Mesenchymal stem cell (in vitro differentiated cells and primary cell): Measurements from ENCODE around the gene WDR73.

Source experiments
- DNase-seq: peaks from one replicate; pipeline ENCODE4 v3.0.0-alpha.2; 2013
- H2AFZ ChIP-seq: one replicate; pipeline ENCODE4 v1.6.1; 2013; ENCODE audit warnings: low read depth, mild to moderate bottlenecking, control low read depth, inconsistent platforms, low read length, moderate library complexity
- H2AK5ac ChIP-seq: 2 replicates; pipeline ENCODE4 v1.6.1; 2013; ENCODE audit warnings: low read length, moderate library complexity, mild to moderate bottlenecking, inconsistent platforms; ENCODE audit not compliant: severe bottlenecking
- H2BK120ac ChIP-seq: one replicate; pipeline ENCODE4 v1.6.1; 2013; ENCODE audit warnings: low read depth, mild to moderate bottlenecking, inconsistent platforms, low read length, moderate library complexity
- H2BK12ac ChIP-seq, 2 experiments: one replicate each; pipeline ENCODE4 v1.6.1; 2013; ENCODE audit warnings: inconsistent platforms in 2 of 2, low read length in 2 of 2, mild to moderate bottlenecking in 2 of 2, moderate library complexity in 2 of 2, control low read depth in 1 of 2
- H2BK15ac ChIP-seq: one replicate; pipeline ENCODE4 v1.6.1; 2013; ENCODE audit warnings: mild to moderate bottlenecking, low read depth, inconsistent platforms; ENCODE audit not compliant: poor library complexity, severe bottlenecking
- H2BK5ac ChIP-seq: 2 replicates; pipeline ENCODE4 v1.6.1; 2013; ENCODE audit warnings: low read depth, mild to moderate bottlenecking, low read length, control low read depth, inconsistent platforms; ENCODE audit not compliant: poor library complexity, severe bottlenecking
- H3K14ac ChIP-seq, 2 experiments: one replicate each; pipeline ENCODE4 v1.6.1; 2013; ENCODE audit warnings: inconsistent platforms in 2 of 2, low read length in 2 of 2, control low read depth in 1 of 2, mild to moderate bottlenecking in 1 of 2, moderate library complexity in 1 of 2
- H3K18ac ChIP-seq, 2 experiments: one replicate each; pipeline ENCODE4 v1.6.1; 2013; ENCODE audit warnings: inconsistent platforms in 2 of 2, low read length in 2 of 2, control low read depth in 1 of 2, low read depth in 1 of 2, mild to moderate bottlenecking in 1 of 2
- H3K23ac ChIP-seq, 2 experiments: one replicate each; pipeline ENCODE4 v1.6.1; 2013; ENCODE audit warnings: inconsistent platforms in 2 of 2, low read length in 2 of 2, mild to moderate bottlenecking in 2 of 2, moderate library complexity in 2 of 2, control low read depth in 1 of 2
- H3K27ac ChIP-seq: 2 replicates; pipeline ENCODE4 v1.5.1; 2013; ENCODE audit warnings: mild to moderate bottlenecking, moderate library complexity, low read length, control low read depth, inconsistent platforms; ENCODE audit not compliant: poor library complexity, severe bottlenecking
- H3K27me3 ChIP-seq, 2 experiments: 2 replicates each; pipeline versions ENCODE4 v1.6.1 to v1.7.0; 2013; ENCODE audit warnings: low read length in 2 of 2, mild to moderate bottlenecking in 2 of 2, moderate library complexity in 2 of 2, control low read depth in 1 of 2, inconsistent platforms in 1 of 2; ENCODE audit not compliant: control insufficient read depth in 1 of 2, insufficient read depth in 1 of 2
- H3K36me3 ChIP-seq, 2 experiments: 2 replicates each; pipeline versions ENCODE4 v1.6.1 to v1.7.0; 2013; ENCODE audit warnings: low read length in 2 of 2, control low read depth in 1 of 2, inconsistent platforms in 1 of 2, low read depth in 1 of 2, mild to moderate bottlenecking in 1 of 2; ENCODE audit not compliant: insufficient read depth in 2 of 2, control insufficient read depth in 1 of 2
- H3K4ac ChIP-seq, 2 experiments: one replicate each; pipeline ENCODE4 v1.6.1; 2013; ENCODE audit warnings: inconsistent platforms in 2 of 2, low read length in 2 of 2, mild to moderate bottlenecking in 2 of 2, moderate library complexity in 2 of 2, control low read depth in 1 of 2, low read depth in 1 of 2
- H3K4me1 ChIP-seq: 2 replicates; pipeline ENCODE4 v1.6.1; 2013; ENCODE audit warnings: low read depth, low read length, control low read depth; ENCODE audit not compliant: control insufficient read depth, insufficient read depth
- H3K4me2 ChIP-seq: 2 replicates; pipeline ENCODE4 v1.6.1; 2013; ENCODE audit warnings: low read length, mild to moderate bottlenecking, inconsistent platforms; ENCODE audit not compliant: poor library complexity, severe bottlenecking
- H3K4me3 ChIP-seq, 2 experiments: 2 replicates each; pipeline versions ENCODE4 v1.5.1 to v1.7.0; 2013; ENCODE audit warnings: low read length in 2 of 2, mild to moderate bottlenecking in 2 of 2, control low read depth in 1 of 2, low read depth in 1 of 2; ENCODE audit not compliant: insufficient read depth in 1 of 2
- H3K79me1 ChIP-seq: replicated peaks from 2 replicates; pipeline ENCODE4 v1.6.1; 2013; ENCODE audit warnings: mild to moderate bottlenecking, control low read depth, low read length, inconsistent platforms; ENCODE audit not compliant: poor library complexity, severe bottlenecking
- H3K9ac ChIP-seq: 2 replicates; pipeline ENCODE4 v1.7.0; 2013; ENCODE audit warnings: mild to moderate bottlenecking, low read length, moderate library complexity
- H3K9me3 ChIP-seq: 2 replicates; pipeline ENCODE4 v1.7.0; 2013; ENCODE audit warnings: mild to moderate bottlenecking, low read length; ENCODE audit not compliant: control insufficient read depth
- H4K8ac ChIP-seq: one replicate; pipeline ENCODE4 v1.6.1; 2013; ENCODE audit warnings: inconsistent platforms, mild to moderate bottlenecking, low read length, moderate library complexity
- H4K91ac ChIP-seq: one replicate; pipeline ENCODE4 v1.6.1; 2013; ENCODE audit warnings: mild to moderate bottlenecking, low read length, inconsistent platforms
- WGBS: methylation state at CpG from one replicate; pipeline ENCODE4 v1.1.7; 2013; ENCODE audit warnings: mixed read lengths; 5-methylcytosine and 5-hydroxymethylcytosine counted together

Gene WDR73

GRCh38 chr15:84621358-84621979, 32.6 kb downstream of the WDR73 start:
- H3K14ac ChIP-seq: no peak overlapping the region
- no peak overlapping the region for H3K27ac ChIP-seq
- peaks cover 28 to 44% of the 10 kb centered on the region in 2 experiments for H3K36me3 ChIP-seq
- no peak overlapping the region for H4K91ac ChIP-seq
- no peak overlapping the region for H2BK12ac ChIP-seq
- H3K18ac ChIP-seq: no peak overlapping the region
- no peak for DNase-seq
- no peaks in the 10 kb centered on the region for H3K4me1 ChIP-seq
- WGBS: 94% methylated on average over 16 of the region's 17 CpGs
- no peak overlapping the region for H3K23ac ChIP-seq
- H2AFZ ChIP-seq: no peak overlapping the region
- no peaks in the 10 kb centered on the region for H3K27me3 ChIP-seq
- no peak overlapping the region for H2BK5ac ChIP-seq
- H3K4me2 ChIP-seq: no peak overlapping the region
- H3K4ac ChIP-seq: no peak overlapping the region
- H2BK120ac ChIP-seq: no peak overlapping the region
- H3K9ac ChIP-seq: no peak overlapping the region
- peak overlapping the region in 1 of 2 experiments; percentile 19 for H3K4me3 ChIP-seq
- H2BK15ac ChIP-seq: no peak overlapping the region
- peaks cover 47% of the 10 kb centered on the region for H3K79me1 ChIP-seq
- no peak overlapping the region for H2AK5ac ChIP-seq
- no peak overlapping the region for H4K8ac ChIP-seq
- H3K9me3 ChIP-seq: peaks cover 37% of the 10 kb centered on the region

GRCh38 chr15:84620626-84621025, 33.5 kb downstream of the WDR73 start:
- WGBS: 97% methylated on average over 5 of the region's 8 CpGs
- Histone ChIP-seq H3K14ac (no peak overlapping the region), H3K18ac (no peak overlapping the region), H3K79me1 (peaks cover 48% of the 10 kb centered on the region), H3K9ac (no peak overlapping the region), H2BK12ac (no peak overlapping the region), H3K27me3 (no peaks in the 10 kb centered on the region), H3K23ac (no peak overlapping the region), H2BK15ac (no peak overlapping the region), H2BK5ac (no peak overlapping the region), H4K8ac (no peak overlapping the region), H3K36me3 (peaks cover 28 to 44% of the 10 kb centered on the region in 2 experiments), H3K4me2 (no peak overlapping the region), H3K4me1 (no peaks in the 10 kb centered on the region), H2BK120ac (no peak overlapping the region), H2AFZ (no peak overlapping the region), H2AK5ac (no peak overlapping the region), H3K4ac (no peak overlapping the region), H4K91ac (no peak overlapping the region), H3K27ac (no peak overlapping the region), H3K9me3 (peaks cover 37% of the 10 kb centered on the region), H3K4me3 (peak overlapping the region in 1 of 2 experiments; percentile 19)
- no peak for DNase-seq

- Histone ChIP-seq H3K9ac (no peak overlapping the region), H3K36me3 (peaks cover 8 to 15% of the 10 kb centered on the region in 2 experiments), H4K8ac (no peak overlapping the region), H3K4ac (no peak overlapping the region), H2BK5ac (no peak overlapping the region), H3K4me1 (no peaks in the 10 kb centered on the region), H3K4me3 (no peak overlapping the region), H2AFZ (no peak overlapping the region), H4K91ac (no peak overlapping the region), H2BK15ac (no peak overlapping the region), H3K18ac (no peak overlapping the region), H3K23ac (no peak overlapping the region), H3K79me1 (peaks cover 41% of the 10 kb centered on the region), H3K27ac (no peak overlapping the region), H2AK5ac (no peak overlapping the region), H3K9me3 (peaks cover 17% of the 10 kb centered on the region), H3K14ac (no peak overlapping the region), H3K4me2 (no peak overlapping the region), H3K27me3 (no peaks in the 10 kb centered on the region), H2BK12ac (no peak overlapping the region), H2BK120ac (no peak overlapping the region)
- DNase-seq: no peak
- WGBS: 94% methylated on average over 2 of the region's 3 CpGs
Observed at GRCh38 chr15:84616235-84616634, 37.8 kb downstream of the WDR73 start.

GRCh38 chr15:84611631-84612030, 42.5 kb downstream of the WDR73 start:
- H2BK120ac ChIP-seq: no peak overlapping the region
- H3K4me1 ChIP-seq: no peaks in the 10 kb centered on the region
- 99% methylated on average over 7 of the region's 7 CpGs for WGBS
- no peak overlapping the region for H3K9ac ChIP-seq
- H3K79me1 ChIP-seq: peaks cover 40% of the 10 kb centered on the region
- no peak overlapping the region for H3K14ac ChIP-seq
- H2BK15ac ChIP-seq: no peak overlapping the region
- H3K36me3 ChIP-seq: peaks cover 7 to 14% of the 10 kb centered on the region in 2 experiments
- H3K4ac ChIP-seq: no peak overlapping the region
- no peak overlapping the region for H3K4me2 ChIP-seq
- H3K27me3 ChIP-seq: no peaks in the 10 kb centered on the region
- no peak overlapping the region for H2AK5ac ChIP-seq
- H4K8ac ChIP-seq: no peak overlapping the region
- no peak for DNase-seq
- no peak overlapping the region for H3K18ac ChIP-seq
- H2BK5ac ChIP-seq: no peak overlapping the region
- H3K9me3 ChIP-seq: no peaks in the 10 kb centered on the region
- no peak overlapping the region for H4K91ac ChIP-seq
- no peak overlapping the region for H2BK12ac ChIP-seq
- H3K27ac ChIP-seq: no peak overlapping the region
- H3K4me3 ChIP-seq: no peak overlapping the region
- H3K23ac ChIP-seq: no peak overlapping the region
- H2AFZ ChIP-seq: no peak overlapping the region
